Hepatic stellate cell (primary cell): ENCODE data around the gene EEF1G.
"Not testable (repeated sequence)": the region's sequence is repeated elsewhere in the genome, so short reads cannot be mapped to it uniquely, and the experiment has no call there.

ENCODE experiments used
- DNase-seq: peaks from one replicate; pipeline ENCODE4 v3.0.0; 2011; ENCODE audit warnings: low spot score

Gene EEF1G

GRCh38 chr11:62554387-62555167 lies 19.1 kb downstream of the EEF1G start:
- DNase-seq, result no peak

DNA sequence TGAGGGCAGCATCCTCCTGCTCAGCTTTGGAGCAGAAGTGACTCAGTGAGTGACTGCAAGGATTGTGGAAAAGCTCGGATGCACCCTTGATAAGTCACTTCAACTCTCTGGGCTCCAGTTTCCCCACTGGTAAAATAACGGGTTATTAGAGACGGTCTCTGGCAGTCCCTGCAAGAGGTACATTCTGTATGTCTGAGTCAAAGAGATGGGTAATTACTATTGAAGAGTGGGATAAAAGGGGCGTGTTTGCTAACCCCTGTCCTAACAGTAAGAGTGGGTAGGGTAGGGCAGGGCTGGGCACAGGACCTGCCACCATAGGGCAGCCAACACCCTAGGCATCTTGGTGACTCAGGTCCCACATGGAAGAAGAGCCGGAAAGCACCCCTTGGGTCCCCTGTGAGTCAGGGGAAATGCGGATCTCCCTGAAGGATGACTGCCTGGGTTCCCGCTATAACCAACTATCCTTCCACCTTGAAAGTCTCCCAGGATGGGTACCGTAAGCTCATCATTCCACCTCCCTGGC lies 19.8 kb downstream of the EEF1G start:
- DNase-seq, result peak; percentile 73

DNA sequence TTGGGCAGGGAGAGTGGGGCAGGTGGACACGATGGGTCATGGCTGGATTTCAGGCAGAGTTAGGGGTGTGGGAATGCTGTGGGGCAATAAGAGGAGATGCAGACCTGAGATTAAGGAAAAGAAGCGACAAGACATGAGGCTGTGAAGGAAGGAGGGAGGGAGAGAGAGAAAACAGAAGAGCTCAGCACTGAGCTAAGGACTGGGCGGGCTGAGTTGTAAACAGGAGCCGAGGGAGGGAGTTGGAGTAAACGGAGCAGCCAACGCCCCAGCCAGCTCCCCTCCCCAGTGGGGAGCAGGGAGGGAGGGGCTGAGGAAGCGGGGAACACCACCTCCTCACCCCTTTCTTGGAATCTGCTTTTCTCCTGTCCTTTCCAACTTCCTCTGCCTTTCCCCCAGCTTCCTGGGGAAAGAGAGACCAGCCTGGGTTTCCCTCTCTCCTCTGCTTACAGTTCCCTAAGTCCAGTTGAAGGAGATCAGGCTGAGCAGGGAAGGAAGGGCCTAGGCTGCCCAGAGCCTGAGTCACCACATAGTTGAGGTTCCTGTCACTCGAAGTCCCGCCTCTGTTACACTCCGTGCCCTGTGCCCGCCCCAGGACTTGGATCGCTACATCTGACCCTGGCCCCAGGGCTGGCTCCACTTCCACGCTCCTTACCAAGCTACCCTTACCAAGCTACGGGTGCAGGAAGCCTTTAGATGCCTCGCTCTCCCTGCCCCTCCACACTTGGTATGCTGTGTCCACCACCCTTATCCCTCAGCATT lies 20.4 kb downstream of the EEF1G start:
- DNase-seq, result peak; percentile 88

GRCh38 chr11:62552485-62553079 lies 21.1 kb downstream of the EEF1G start:
- DNase-seq, result no peak

GRCh38 chr11:62550478-62550877 lies 23.2 kb downstream of the EEF1G start:
- not testable (repeated sequence) for DNase-seq

DNA sequence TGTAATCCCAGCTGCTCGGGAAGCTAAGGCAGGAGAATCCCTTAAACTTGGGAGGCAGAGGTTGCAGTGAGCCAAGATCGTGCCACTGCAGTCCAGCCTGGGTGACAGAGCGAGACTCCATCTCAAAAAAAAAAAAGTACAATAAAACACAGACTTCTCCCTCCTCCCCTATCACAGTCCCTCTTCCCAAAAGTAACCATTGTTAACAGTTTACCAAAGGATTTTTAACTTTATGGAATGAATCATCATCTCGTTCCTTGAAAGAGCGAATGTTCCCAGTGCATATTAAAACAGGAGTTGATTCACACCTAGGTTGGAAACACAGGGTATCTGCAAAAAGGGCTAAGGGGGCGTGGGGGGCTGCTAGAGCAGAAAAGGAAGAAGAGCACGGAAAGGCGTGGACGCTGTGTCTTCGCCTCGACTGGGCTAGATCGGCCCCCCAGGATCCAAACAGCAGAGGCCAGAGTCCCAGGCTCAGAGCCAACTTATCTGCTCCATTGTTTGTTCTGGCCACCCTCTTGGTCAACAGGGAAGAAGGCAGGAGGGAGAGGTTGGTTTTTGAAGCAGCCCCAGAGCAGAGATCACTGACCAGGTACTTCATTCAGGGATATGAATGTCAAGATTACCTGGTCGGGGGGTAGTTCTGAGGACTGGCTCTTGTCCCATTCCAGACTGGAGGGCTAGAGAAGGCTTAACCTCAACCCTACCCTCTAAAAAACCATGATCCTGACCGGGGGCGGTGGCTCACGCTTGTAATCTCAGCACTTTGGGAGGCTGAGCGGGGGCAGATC lies 25.0 kb downstream of the EEF1G start:
- no peak for DNase-seq

- no peak for DNase-seq
Measured at GRCh38 chr11:62547691-62548281, 25.9 kb downstream of the EEF1G start.

DNA sequence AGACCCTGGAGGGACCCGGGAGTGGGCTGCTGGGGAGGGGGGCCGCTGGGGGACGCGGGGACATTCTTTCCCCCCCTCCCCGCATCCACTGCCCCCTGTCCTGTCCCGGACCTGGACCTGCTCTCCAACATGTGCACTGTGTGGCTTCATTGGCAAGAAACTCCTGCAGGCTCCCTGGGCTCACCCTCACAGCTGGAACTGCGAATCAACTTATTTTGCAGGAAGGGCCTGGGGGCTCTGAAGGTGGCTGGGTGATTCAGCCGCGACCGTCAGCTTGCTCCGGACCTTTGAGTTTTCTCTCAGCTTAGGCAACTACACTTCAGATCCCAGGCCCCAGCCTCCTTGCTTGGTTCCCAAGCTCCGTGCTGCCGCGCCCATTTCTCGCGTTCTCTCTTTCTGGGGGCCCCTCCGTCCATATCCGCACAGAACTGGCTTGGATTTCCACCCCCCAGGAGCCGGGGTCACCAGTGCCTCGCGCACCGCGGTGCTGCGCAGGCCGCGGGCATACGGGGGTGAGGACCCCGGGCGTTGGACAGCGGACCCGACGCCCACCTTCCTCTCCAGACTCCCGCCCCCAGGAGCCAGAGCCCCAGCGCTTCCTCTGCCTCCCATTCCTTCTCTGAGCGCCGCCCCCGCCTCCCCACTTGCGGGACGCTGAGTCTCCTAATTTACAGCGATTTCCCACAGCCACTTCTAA lies 26.6 kb downstream of the EEF1G start:
- peak; percentile 62 for DNase-seq

GRCh38 chr11:62546244-62546928 lies 27.3 kb downstream of the EEF1G start, which contains the start of gene AHNAK:
AHNAK (minus strand) TSS chr11:62546806; CDS start chr11:62536098, 10,708 bp downstream.
- peak; percentile 82 for DNase-seq

GRCh38 chr11:62545437-62546243 lies 28.1 kb downstream of the EEF1G start:
- DNase-seq, result peak; percentile 97

DNA sequence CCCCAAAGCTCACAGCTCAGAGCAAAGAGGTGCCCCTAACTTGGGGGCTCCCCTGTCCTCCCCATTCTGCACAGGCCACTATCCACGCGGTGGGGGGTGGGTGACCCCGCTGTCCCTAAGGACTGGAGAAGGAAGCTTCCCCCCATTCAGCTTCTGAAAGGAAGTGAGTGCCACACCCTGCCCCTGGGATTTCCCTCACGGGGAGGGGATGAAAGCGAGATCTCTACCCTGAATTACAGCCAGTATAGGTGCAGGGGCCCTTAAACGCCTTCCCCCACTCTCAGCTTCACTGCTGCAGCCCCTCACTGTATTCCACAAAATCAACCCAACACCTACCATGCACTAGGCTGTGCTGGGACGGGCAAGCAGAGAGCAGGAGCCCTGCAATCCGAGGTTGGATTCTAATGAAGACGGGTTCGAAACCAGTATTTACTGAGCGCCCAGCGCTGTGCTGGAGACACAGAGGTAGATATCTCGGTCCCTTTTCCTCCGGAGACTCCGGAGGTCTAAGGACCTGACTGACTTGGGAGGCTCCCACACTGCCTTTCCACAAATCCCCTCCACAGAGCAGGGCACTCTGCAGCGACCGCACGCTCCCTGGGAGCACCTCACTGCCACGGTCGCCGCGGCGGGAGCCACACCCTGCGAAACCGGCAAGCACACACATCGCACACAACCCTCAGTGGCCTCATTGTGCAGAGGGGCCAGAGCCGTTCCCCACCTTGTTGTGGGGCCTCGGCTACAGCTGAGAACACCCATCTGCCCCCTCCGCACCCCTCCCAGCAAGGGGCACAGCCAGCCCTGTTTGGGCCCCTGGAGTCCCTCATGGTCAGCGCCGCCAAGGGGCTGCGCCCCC lies 28.9 kb downstream of the EEF1G start:
- DNase-seq, result peak; percentile 45

GRCh38 chr11:62543680-62544444 lies 29.8 kb downstream of the EEF1G start:
- DNase-seq, result peak; percentile 36

DNA sequence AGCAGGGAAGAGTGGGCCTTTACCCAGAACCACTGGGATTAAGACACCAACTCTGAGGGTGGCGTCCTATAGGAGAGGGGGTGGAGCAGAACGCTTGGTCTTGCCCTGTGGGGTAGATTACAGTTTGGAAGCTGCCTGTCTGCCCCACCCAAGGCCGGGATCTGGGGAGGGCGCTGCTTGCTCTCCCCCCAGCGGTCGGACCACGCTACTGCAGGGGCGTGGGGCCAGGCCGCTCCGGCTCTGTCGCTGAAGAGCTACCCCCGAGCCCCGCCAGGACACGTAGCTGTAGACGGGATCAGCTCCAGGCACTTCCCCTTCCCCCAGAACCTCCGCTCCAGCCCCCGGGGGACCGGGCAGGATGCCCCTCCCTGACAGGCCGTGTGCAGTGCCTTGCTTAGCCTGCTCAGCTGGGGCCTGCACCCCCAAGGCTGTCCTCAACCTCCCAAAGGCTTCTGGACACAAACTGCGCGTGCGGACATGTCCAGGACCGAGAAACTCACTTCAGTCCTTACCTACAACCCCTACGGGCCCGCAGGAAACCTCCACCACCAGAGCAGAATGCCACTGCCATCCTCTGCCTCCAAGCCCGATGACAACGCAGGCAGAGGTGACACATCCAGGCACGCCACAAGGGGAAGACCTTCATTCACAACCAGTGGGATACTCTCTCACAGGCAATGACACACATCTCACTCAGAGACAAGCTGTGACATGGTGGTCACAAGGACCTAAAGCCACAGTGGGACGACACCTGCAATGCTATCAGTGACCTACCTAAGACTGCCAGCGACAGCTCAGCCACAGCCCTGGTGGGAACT lies 30.7 kb downstream of the EEF1G start:
- peak; percentile 84 for DNase-seq

GRCh38 chr11:62542111-62542745 lies 31.5 kb downstream of the EEF1G start:
- no peak for DNase-seq

- no peak for DNase-seq
Measured at GRCh38 chr11:62540804-62541701, 32.6 kb downstream of the EEF1G start.
